H9 (cell line): Measurements from ENCODE around the gene STX10. TPM values are rescaled to one million over a fixed set of nuclear protein-coding genes. Genes with fewer than 3 reads are reported as not detected.
"Not testable (repeated sequence)": the region's sequence is repeated elsewhere in the genome, so short reads cannot be mapped to it uniquely, and the experiment has no call there.

ENCODE experiments used
- DNase-seq: peaks from one replicate; pipeline ENCODE4 v3.0.0-alpha.2; 2017
- H2AFZ ChIP-seq: one replicate; pipeline ENCODE4 v1.6.1; 2013; ENCODE audit warnings: mild to moderate bottlenecking, low read length, control low read depth, moderate library complexity
- H2AK5ac ChIP-seq: 2 replicates; pipeline ENCODE4 v1.6.1; 2013; ENCODE audit warnings: low read length, control low read depth, mixed read lengths; ENCODE audit not compliant: insufficient read length
- H2BK120ac ChIP-seq: one replicate; pipeline ENCODE4 v1.6.1; 2013; ENCODE audit warnings: low read depth, mild to moderate bottlenecking, low read length, control low read depth, inconsistent platforms; ENCODE audit not compliant: poor library complexity, severe bottlenecking
- H2BK12ac ChIP-seq: 2 replicates; pipeline ENCODE4 v1.6.1; 2013; ENCODE audit warnings: low read length, control low read depth, mixed read lengths, low read depth; ENCODE audit not compliant: insufficient read length
- H2BK15ac ChIP-seq: 2 replicates; pipeline ENCODE4 v1.6.1; 2013; ENCODE audit warnings: low read depth, low read length, control low read depth
- H2BK20ac ChIP-seq: one replicate; pipeline ENCODE4 v1.6.1; 2013; ENCODE audit warnings: low read depth, mild to moderate bottlenecking, low read length, control low read depth, inconsistent platforms; ENCODE audit not compliant: poor library complexity, severe bottlenecking
- H2BK5ac ChIP-seq: 2 replicates; pipeline ENCODE4 v1.6.1; 2013; ENCODE audit warnings: low read length, control low read depth, mixed read lengths; ENCODE audit not compliant: insufficient read length
- H3K14ac ChIP-seq: 2 replicates; pipeline ENCODE4 v1.6.1; 2013; ENCODE audit warnings: low read length, control low read depth; ENCODE audit not compliant: insufficient read depth
- H3K18ac ChIP-seq: 2 replicates; pipeline ENCODE4 v1.6.1; 2013; ENCODE audit warnings: low read depth, mild to moderate bottlenecking, mixed read lengths, low read length, control low read depth; ENCODE audit not compliant: insufficient read length
- H3K23ac ChIP-seq: 2 replicates; pipeline ENCODE4 v1.6.1; 2013; ENCODE audit warnings: low read length, control low read depth, mixed read lengths, low read depth; ENCODE audit not compliant: insufficient read length
- H3K23me2 ChIP-seq: 2 replicates; pipeline ENCODE4 v1.6.1; 2013; ENCODE audit warnings: low read depth, mild to moderate bottlenecking, mixed read lengths, low read length, control low read depth; ENCODE audit not compliant: insufficient read length, poor library complexity, severe bottlenecking
- H3K27ac ChIP-seq: 2 replicates; pipeline ENCODE4 v1.5.1; 2013; ENCODE audit warnings: low read length, control low read depth, mixed read lengths, low read depth; ENCODE audit not compliant: insufficient read length
- H3K27me3 ChIP-seq: 2 replicates; pipeline ENCODE4 v1.6.1; 2013; ENCODE audit warnings: low read length, control low read depth, inconsistent platforms; ENCODE audit not compliant: insufficient read depth
- H3K4ac ChIP-seq: 2 replicates; pipeline ENCODE4 v1.6.1; 2013; ENCODE audit warnings: low read depth, mild to moderate bottlenecking, control low read depth, inconsistent platforms, low read length, moderate library complexity
- H3K4me1 ChIP-seq: 2 replicates; pipeline ENCODE4 v1.6.1; 2013; ENCODE audit warnings: low read length, control low read depth, inconsistent platforms; ENCODE audit not compliant: insufficient read depth
- H3K4me2 ChIP-seq: 2 replicates; pipeline ENCODE4 v1.6.1; 2013; ENCODE audit warnings: low read length, control low read depth, mixed read lengths; ENCODE audit not compliant: insufficient read length, insufficient read depth
- H3K56ac ChIP-seq: 2 replicates; pipeline ENCODE4 v1.6.1; 2013; ENCODE audit warnings: low read depth, mild to moderate bottlenecking, mixed read lengths, low read length, control low read depth; ENCODE audit not compliant: insufficient read length
- H3K79me1 ChIP-seq: 2 replicates; pipeline ENCODE4 v1.6.1; 2013; ENCODE audit warnings: low read depth, mild to moderate bottlenecking, moderate library complexity, low read length, control low read depth, inconsistent platforms; ENCODE audit not compliant: insufficient read depth, poor library complexity, severe bottlenecking
- H3K79me2 ChIP-seq: 2 replicates; pipeline ENCODE4 v1.6.1; 2013; ENCODE audit warnings: low read length, control low read depth, inconsistent platforms; ENCODE audit not compliant: insufficient read depth
- H3K9ac ChIP-seq: 2 replicates; pipeline ENCODE4 v1.6.1; 2013; ENCODE audit warnings: low read length, control low read depth, mixed read lengths; ENCODE audit not compliant: insufficient read length; ENCODE audit errors: extremely low read depth
- H3K9me3 ChIP-seq: one replicate; pipeline ENCODE4 v1.6.1; 2013; ENCODE audit warnings: low read depth, low read length, inconsistent platforms; ENCODE audit not compliant: control insufficient read depth
- H3T11ph ChIP-seq: one replicate; pipeline ENCODE4 v1.6.1; 2013; ENCODE audit warnings: mild to moderate bottlenecking, low read length, control low read depth, inconsistent platforms
- H4K20me1 ChIP-seq: one replicate; pipeline ENCODE4 v1.6.1; 2013; ENCODE audit not compliant: control insufficient read depth, insufficient read length, insufficient read depth
- H4K5ac ChIP-seq: 2 replicates; pipeline ENCODE4 v1.6.1; 2013; ENCODE audit warnings: low read depth, mild to moderate bottlenecking, mixed read lengths, low read length, control low read depth; ENCODE audit not compliant: insufficient read length
- H4K8ac ChIP-seq: replicated peaks from 2 replicates; pipeline ENCODE4 v1.6.1; 2013; ENCODE audit warnings: low read length, control low read depth, mixed read lengths, low read depth; ENCODE audit not compliant: insufficient read length
- H4K91ac ChIP-seq: 2 replicates; pipeline ENCODE4 v1.6.1; 2013; ENCODE audit warnings: low read depth, mild to moderate bottlenecking, moderate library complexity, mixed read lengths, low read length, control low read depth; ENCODE audit not compliant: insufficient read length
- H3K27ac Mint-ChIP-seq, 3 experiments: 2 replicates in 2 of 3; 3 replicates in 1 of 3; pipeline ENCODE4 v1.8.0; 2020 to 2021; ENCODE audit warnings: mixed read lengths in 3 of 3, mild to moderate bottlenecking in 1 of 3, moderate library complexity in 1 of 3
- H3K27me3 Mint-ChIP-seq: 2 replicates; pipeline ENCODE4 v1.8.0; 2021; ENCODE audit warnings: low read depth, mild to moderate bottlenecking, moderate library complexity, mixed read lengths
- H3K36me3 Mint-ChIP-seq, 3 experiments: 2 replicates in 2 of 3; 3 replicates in 1 of 3; pipeline ENCODE4 v1.8.0; 2020 to 2021; ENCODE audit warnings: low read depth in 3 of 3, mixed read lengths in 3 of 3; ENCODE audit not compliant: insufficient read depth in 1 of 3
- H3K4me1 Mint-ChIP-seq, 2 experiments: 2 replicates each; pipeline ENCODE4 v1.8.0; 2020; ENCODE audit warnings: mixed read lengths in 2 of 2
- H3K4me3 Mint-ChIP-seq, 2 experiments: 2 replicates in 1 of 2; 3 replicates in 1 of 2; pipeline ENCODE4 v1.8.0; 2020 to 2021; ENCODE audit warnings: mild to moderate bottlenecking in 2 of 2, mixed read lengths in 2 of 2, moderate library complexity in 1 of 2
- H3K9me3 Mint-ChIP-seq, 2 experiments: 2 replicates in 1 of 2; 3 replicates in 1 of 2; pipeline ENCODE4 v1.8.0; 2020; ENCODE audit warnings: mild to moderate bottlenecking in 2 of 2, mixed read lengths in 2 of 2, moderate library complexity in 1 of 2
- WGBS: extraction: QIAGEN DNeasy Blood & Tissue Kit; methylation state at CpG from one replicate; pipeline ENCODE4 v1.1.7; 2013; ENCODE audit warnings: missing lambda C conversion rate, low lambda C conversion rate, mixed read lengths; ENCODE audit not compliant: insufficient read length; ENCODE audit errors: extremely low coverage; 5-methylcytosine and 5-hydroxymethylcytosine counted together
- total RNA-seq: library from RNA; stranded (reverse); gene quantifications from 2 replicates; pipeline ENCODE4 v1.2.1, GENCODE V29; 2021

Gene STX10
- total RNA-seq, 1 experiment from 2014 or later, result 39.4 TPM

DNA sequence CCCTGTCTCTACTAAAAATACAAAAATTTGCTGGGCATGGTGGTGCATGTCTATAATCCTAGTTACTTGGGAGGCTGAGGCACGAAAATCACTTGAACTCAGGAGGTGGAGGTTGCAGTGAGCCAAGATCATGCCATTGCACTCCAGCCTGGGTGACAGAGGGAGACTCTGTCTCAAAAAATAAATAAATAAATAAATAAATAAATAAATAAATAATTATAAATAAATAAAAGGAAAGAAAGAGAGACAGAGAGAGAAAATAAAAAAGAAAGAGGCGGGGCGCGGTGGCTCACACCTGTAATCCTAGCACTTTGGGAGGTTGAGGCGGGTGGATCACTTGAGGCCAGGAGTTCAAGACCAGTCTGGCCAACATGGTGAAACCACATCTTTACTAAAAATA lies 27.4 kb upstream of the STX10 start:
- H2BK15ac ChIP-seq, H3K27me3 Mint-ChIP-seq, H2AFZ ChIP-seq, H4K20me1 ChIP-seq, H3T11ph ChIP-seq, H2BK5ac ChIP-seq, H3K4me2 ChIP-seq, H4K91ac ChIP-seq, H3K4me1 ChIP-seq, H4K5ac ChIP-seq, H3K14ac ChIP-seq, H3K27me3 ChIP-seq, H3K23ac ChIP-seq, H3K4ac ChIP-seq, H3K27ac ChIP-seq, H3K18ac ChIP-seq, H2BK12ac ChIP-seq, DNase-seq, H3K56ac ChIP-seq, H3K4me3 Mint-ChIP-seq, H2BK20ac ChIP-seq, H3K27ac Mint-ChIP-seq, H2AK5ac ChIP-seq, H3K23me2 ChIP-seq, H3K9ac ChIP-seq, H3K9me3 Mint-ChIP-seq, H3K79me2 ChIP-seq, H3K9me3 ChIP-seq, H3K4me1 Mint-ChIP-seq, H2BK120ac ChIP-seq, H3K79me1 ChIP-seq, H3K36me3 Mint-ChIP-seq, H4K8ac ChIP-seq: not testable (repeated sequence)
- no CpG with 5 or more reads among the region's 5 CpGs for WGBS
